NCI-H2107 (cell line): ENCODE results near the gene BRPF1.

Experiments
- DNase-seq: peaks from one replicate; lab custom pipeline; 2025; lab: John Stamatoyannopoulos, UW

BRPF1 gene

GRCh38 chr3:9731206-9732079 is at the start of gene BRPF1:
TSS of gene BRPF1 (plus strand) at chr3:9731735. CDS start at chr3:9734141, 2,406 bp downstream.
- peak; percentile 92 for DNase-seq

GRCh38 chr3:9682096-9682495 is 49.4 kb upstream of the BRPF1 start:
- DNase-seq, result no peak

- no peak for DNase-seq
Observed at GRCh38 chr3:9683426-9683825, 48.1 kb upstream of the BRPF1 start.

- no peak for DNase-seq
Observed at GRCh38 chr3:9685216-9686049, 46.1 kb upstream of the BRPF1 start.

- no peak for DNase-seq
Observed at GRCh38 chr3:9686050-9686550, 45.4 kb upstream of the BRPF1 start.

- no peak for DNase-seq
Observed at GRCh38 chr3:9686703-9687102, 44.8 kb upstream of the BRPF1 start.

GRCh38 chr3:9687514-9687913 is 44.0 kb upstream of the BRPF1 start:
- no peak for DNase-seq

- no peak for DNase-seq
Observed at GRCh38 chr3:9688961-9689360, 42.6 kb upstream of the BRPF1 start.

- no peak for DNase-seq
Observed at GRCh38 chr3:9689757-9690156, 41.8 kb upstream of the BRPF1 start.

GRCh38 chr3:9690451-9691450 is 40.8 kb upstream of the BRPF1 start:
- DNase-seq, result no peak

- no peak for DNase-seq
Observed at GRCh38 chr3:9691636-9692035, 39.9 kb upstream of the BRPF1 start.

GRCh38 chr3:9692416-9692815 is 39.1 kb upstream of the BRPF1 start:
- DNase-seq, result no peak

- no peak for DNase-seq
Observed at GRCh38 chr3:9695345-9695744, 36.2 kb upstream of the BRPF1 start.

- DNase-seq, result no peak
Observed at GRCh38 chr3:9695746-9696145, 35.8 kb upstream of the BRPF1 start.

GRCh38 chr3:9696480-9697220 is 34.9 kb upstream of the BRPF1 start:
- no peak for DNase-seq

- no peak for DNase-seq
Observed at GRCh38 chr3:9697892-9698291, 33.6 kb upstream of the BRPF1 start.

GRCh38 chr3:9698293-9698692 is 33.2 kb upstream of the BRPF1 start:
- no peak for DNase-seq

- no peak for DNase-seq
Observed at GRCh38 chr3:9700536-9700935, 31.0 kb upstream of the BRPF1 start.

- DNase-seq, result no peak
Observed at GRCh38 chr3:9701006-9701405, 30.5 kb upstream of the BRPF1 start.

GRCh38 chr3:9701711-9702110 is 29.8 kb upstream of the BRPF1 start:
- no peak for DNase-seq

- no peak for DNase-seq
Observed at GRCh38 chr3:9703240-9703639, 28.3 kb upstream of the BRPF1 start.
